Astrocyte (in vitro differentiated cells and primary cell): ENCODE data around the gene TBC1D19.

ENCODE experiments used
- CTCF ChIP-seq: IDR thresholded peaks from 2 replicates; pipeline ENCODE4 v1.5.1; 2011; ENCODE audit warnings: low read depth, mild to moderate bottlenecking, inconsistent platforms, low read length, moderate library complexity; ENCODE audit not compliant: insufficient read depth
- EZH2 ChIP-seq: IDR thresholded peaks from 2 replicates; pipeline ENCODE4 v1.6.1; 2012; ENCODE audit warnings: mild to moderate bottlenecking, low read length, inconsistent platforms; ENCODE audit not compliant: insufficient read depth

- TF ChIP-seq CTCF (no peak), EZH2 (no peak)
Observed at GRCh38 chr4:26568446-26568994, 15.4 kb upstream of the TBC1D19 start.
